NCI-H146 (cell line): ENCODE results near the gene B4GALT1.

ENCODE experiments used
- DNase-seq: peaks from one replicate; lab custom pipeline; 2025; lab: John Stamatoyannopoulos, UW

The B4GALT1 gene

GRCh38 chr9:33139421-33140228, 27.5 kb downstream of the B4GALT1 start:
- peak; percentile 34 for DNase-seq

DNA sequence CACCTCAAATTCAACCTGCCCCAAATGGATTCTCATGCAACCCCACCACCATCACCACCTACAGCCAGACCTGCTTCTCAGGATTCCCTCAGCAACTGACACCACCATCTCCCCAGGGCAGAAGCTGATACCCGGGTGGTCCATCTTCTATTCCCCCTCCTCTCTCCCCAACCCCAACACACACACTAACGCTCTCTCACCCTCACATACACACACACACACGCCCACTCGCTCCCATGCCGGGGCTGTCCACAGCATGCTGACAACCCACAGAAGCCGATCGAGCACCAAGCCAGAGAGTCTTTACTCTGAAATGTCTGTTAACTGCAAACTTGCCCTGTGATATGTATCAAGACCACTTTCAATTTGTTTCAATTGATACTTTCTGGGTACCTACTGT, 28.4 kb downstream of the B4GALT1 start:
- no peak for DNase-seq

GRCh38 chr9:33137781-33138264, 29.3 kb downstream of the B4GALT1 start:
- DNase-seq = no peak

GRCh38 chr9:33136721-33137670, 30.1 kb downstream of the B4GALT1 start:
- no peak for DNase-seq

- DNase-seq = no peak
These were observed 31.6 kb downstream of the B4GALT1 start for GRCh38 chr9:33135470-33135958.

DNA sequence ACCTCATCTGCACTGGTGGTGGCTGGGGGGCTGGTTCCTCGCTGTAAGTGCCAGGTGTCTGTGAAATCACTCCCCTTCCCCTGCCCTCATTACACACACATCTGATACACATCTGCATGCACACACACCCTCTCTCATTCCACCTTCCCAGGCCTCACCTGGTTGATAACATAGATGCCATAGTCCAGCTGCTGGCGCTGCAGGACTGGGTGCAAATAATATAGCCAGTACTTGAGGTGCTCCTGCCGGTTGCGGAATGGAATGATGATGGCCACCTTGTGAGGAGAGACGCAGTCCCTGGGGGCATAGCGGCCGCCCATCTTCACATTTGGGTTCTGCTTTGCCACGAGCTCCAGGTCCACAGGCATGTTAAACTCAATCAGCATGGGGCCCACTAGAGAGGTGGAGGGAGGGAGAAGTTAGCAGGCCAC, 32.1 kb downstream of the B4GALT1 start:
- no peak for DNase-seq

- peak; percentile 35 for DNase-seq
These were observed 34.0 kb downstream of the B4GALT1 start for GRCh38 chr9:33133186-33133585.

GRCh38 chr9:33131790-33132772, 35.1 kb downstream of the B4GALT1 start:
- DNase-seq = no peak

GRCh38 chr9:33130961-33131789, 36.0 kb downstream of the B4GALT1 start:
- peak; percentile 65 for DNase-seq

- no peak for DNase-seq
These were observed 37.0 kb downstream of the B4GALT1 start for GRCh38 chr9:33129886-33130881.

GRCh38 chr9:33129251-33129885, 37.8 kb downstream of the B4GALT1 start:
- no peak for DNase-seq

DNA sequence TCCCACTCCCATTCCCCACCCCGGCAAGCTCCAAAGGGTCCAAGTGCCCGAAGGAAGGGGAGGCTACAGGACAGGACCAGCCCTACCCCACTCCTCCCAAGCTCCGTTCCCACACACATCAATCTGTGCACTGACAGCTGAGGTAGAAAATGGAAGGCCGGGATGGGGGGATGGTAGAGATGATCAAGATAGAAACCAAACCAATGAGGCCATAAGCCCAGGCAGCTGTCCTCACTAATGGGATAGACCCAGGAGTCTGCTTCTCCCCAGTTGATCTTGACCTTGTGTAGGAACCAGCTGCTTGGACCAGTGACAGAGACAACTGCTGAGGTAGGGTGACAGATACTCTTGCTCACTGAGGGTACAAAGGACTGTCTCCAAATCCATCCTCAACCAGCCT, 38.6 kb downstream of the B4GALT1 start:
- no peak for DNase-seq

GRCh38 chr9:33127881-33128280, 39.3 kb downstream of the B4GALT1 start:
- no peak for DNase-seq

DNA sequence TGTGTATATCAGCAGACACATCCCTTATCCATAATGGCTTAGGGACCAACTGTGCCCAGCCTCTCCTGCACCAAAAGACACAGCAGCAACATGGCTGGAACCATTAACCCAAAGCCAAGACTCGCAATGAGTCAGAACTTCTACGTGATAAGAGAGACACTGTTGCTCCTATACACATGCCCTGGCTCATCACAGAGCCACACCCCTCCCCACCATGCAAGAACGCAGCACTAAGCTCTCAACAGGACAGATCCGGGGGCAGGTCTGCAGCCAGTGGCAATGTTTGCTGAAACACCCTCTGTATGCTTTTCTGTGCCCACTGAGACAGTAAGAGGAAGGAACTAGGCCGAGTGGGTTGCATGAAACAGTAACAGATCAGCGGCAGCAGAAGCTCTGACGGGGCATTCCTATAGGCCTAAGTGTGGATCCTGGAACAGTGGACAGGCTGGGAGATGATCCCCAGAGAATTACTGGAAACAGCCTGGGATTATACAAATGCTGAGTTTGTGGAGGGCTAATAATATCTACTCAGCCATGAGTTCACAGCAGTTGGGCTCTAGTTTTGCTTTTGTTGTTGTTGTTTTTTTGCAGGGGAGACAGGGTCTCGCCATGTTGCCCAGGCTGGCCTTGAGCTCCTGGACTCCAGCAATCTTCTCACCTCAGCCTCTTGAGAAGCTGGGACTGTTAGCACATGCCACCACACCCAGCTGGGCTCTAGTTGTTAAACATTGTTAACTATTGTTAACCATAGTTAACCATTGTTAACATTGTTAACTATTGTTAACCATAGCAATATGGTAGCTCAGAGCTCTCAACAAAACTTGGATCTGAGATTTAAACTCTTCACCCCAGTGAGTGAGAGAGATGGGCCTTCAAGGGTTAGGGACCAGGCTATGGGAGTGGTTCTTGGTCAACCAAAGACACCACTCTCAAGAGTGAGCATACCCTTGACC, 41.0 kb downstream of the B4GALT1 start:
- no peak for DNase-seq

DNA sequence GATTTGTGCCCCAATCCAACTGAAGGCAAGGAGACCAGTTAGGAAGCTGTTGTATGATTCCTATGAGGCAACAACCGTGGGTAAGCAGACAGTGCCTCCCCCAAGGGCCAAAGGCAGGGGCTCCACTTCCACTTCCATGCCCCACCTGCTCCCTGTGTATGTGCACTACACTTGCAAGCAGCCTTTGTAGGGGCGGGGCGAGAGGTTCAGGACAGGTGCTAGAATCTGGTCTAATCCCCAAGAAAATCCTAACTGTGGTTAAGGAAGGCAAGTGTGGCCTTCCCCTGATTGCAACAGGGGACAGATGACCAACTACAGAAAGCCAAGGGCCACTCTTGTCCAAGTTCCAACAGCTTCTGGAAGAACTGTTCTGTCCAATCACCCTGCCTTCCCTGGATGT, 41.7 kb downstream of the B4GALT1 start:
- DNase-seq = no peak

DNA sequence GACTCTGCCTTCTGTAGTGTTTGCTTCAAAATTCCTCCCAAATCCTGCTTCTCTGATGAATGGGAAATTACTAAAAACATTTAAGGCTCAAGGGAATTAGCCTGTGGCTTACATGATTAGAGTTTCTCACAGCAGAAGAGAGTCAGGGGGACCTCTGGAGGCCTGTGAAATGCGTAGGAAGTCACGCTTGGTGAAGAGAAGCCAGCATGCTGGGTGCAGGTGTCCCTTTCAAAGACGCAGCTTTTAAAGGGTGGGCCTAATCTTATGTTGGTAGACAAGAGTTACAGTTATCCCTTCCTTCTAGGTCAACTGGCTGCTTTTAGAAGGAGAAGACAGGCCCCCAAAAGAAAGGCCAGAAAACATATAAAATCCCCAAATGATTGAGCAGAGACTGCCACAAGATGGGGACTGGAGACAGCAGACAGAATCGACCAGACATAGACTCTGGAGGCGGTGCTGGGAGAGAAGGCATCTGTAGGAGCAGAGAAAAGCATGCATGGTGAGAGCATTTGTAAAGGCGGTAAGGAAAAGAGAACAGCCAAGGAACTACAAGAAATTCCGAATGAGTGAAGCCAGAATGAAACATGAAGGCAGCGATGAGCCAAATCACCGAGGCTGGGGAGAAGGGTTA, 42.3 kb downstream of the B4GALT1 start:
- no peak for DNase-seq

DNA sequence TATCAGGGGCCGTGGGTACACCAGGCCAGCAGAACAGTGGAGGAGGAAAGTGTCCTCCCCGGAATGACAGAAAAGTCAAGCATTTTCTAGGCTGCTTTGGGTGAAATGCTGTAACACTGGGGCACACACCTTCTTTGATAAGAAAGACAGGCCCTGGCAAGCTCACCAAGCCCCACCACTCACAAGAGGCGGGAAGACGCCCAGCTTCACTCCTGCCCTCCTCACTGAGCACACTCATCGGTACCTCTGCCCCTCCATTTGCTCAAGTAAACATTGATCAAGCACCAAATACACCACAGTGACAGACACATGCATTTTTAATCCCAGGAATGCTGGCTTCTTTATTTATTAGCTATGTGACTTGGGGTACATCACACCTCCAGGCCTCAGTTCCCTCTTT, 43.1 kb downstream of the B4GALT1 start:
- no peak for DNase-seq
